ENCODE data around the gene SYNGR3.

GRCh38 chr16:1961651-1962067 lies 28.1 kb upstream of the SYNGR3 start:
- TF ChIP-seq CTCF (conservative IDR thresholded peaks at IDR 0.05) (no peak), EZH2 (IDR thresholded peaks at IDR 0.05; ENCODE audit: low read depth) (no peak)

Measured in PC-9 (cell line).